H9 (cell line): ENCODE measurements around the gene FASTK. TPM values are rescaled to one million over a fixed set of nuclear protein-coding genes. Genes with fewer than 3 reads are reported as not detected.

Source experiments
- DNase-seq: peaks from one replicate; pipeline ENCODE4 v3.0.0-alpha.2; 2017
- H2AFZ ChIP-seq: one replicate; pipeline ENCODE4 v1.6.1; 2013; ENCODE audit warnings: mild to moderate bottlenecking, low read length, control low read depth, moderate library complexity
- H2AK5ac ChIP-seq: 2 replicates; pipeline ENCODE4 v1.6.1; 2013; ENCODE audit warnings: low read length, control low read depth, mixed read lengths; ENCODE audit not compliant: insufficient read length
- H2BK120ac ChIP-seq: one replicate; pipeline ENCODE4 v1.6.1; 2013; ENCODE audit warnings: low read depth, mild to moderate bottlenecking, low read length, control low read depth, inconsistent platforms; ENCODE audit not compliant: poor library complexity, severe bottlenecking
- H2BK12ac ChIP-seq: 2 replicates; pipeline ENCODE4 v1.6.1; 2013; ENCODE audit warnings: low read length, control low read depth, mixed read lengths, low read depth; ENCODE audit not compliant: insufficient read length
- H2BK15ac ChIP-seq: 2 replicates; pipeline ENCODE4 v1.6.1; 2013; ENCODE audit warnings: low read depth, low read length, control low read depth
- H2BK20ac ChIP-seq: one replicate; pipeline ENCODE4 v1.6.1; 2013; ENCODE audit warnings: low read depth, mild to moderate bottlenecking, low read length, control low read depth, inconsistent platforms; ENCODE audit not compliant: poor library complexity, severe bottlenecking
- H2BK5ac ChIP-seq: 2 replicates; pipeline ENCODE4 v1.6.1; 2013; ENCODE audit warnings: low read length, control low read depth, mixed read lengths; ENCODE audit not compliant: insufficient read length
- H3K14ac ChIP-seq: 2 replicates; pipeline ENCODE4 v1.6.1; 2013; ENCODE audit warnings: low read length, control low read depth; ENCODE audit not compliant: insufficient read depth
- H3K18ac ChIP-seq: 2 replicates; pipeline ENCODE4 v1.6.1; 2013; ENCODE audit warnings: low read depth, mild to moderate bottlenecking, mixed read lengths, low read length, control low read depth; ENCODE audit not compliant: insufficient read length
- H3K23ac ChIP-seq: 2 replicates; pipeline ENCODE4 v1.6.1; 2013; ENCODE audit warnings: low read length, control low read depth, mixed read lengths, low read depth; ENCODE audit not compliant: insufficient read length
- H3K23me2 ChIP-seq: 2 replicates; pipeline ENCODE4 v1.6.1; 2013; ENCODE audit warnings: low read depth, mild to moderate bottlenecking, mixed read lengths, low read length, control low read depth; ENCODE audit not compliant: insufficient read length, poor library complexity, severe bottlenecking
- H3K27ac ChIP-seq: 2 replicates; pipeline ENCODE4 v1.5.1; 2013; ENCODE audit warnings: low read length, control low read depth, mixed read lengths, low read depth; ENCODE audit not compliant: insufficient read length
- H3K27me3 ChIP-seq: 2 replicates; pipeline ENCODE4 v1.6.1; 2013; ENCODE audit warnings: low read length, control low read depth, inconsistent platforms; ENCODE audit not compliant: insufficient read depth
- H3K4ac ChIP-seq: 2 replicates; pipeline ENCODE4 v1.6.1; 2013; ENCODE audit warnings: low read depth, mild to moderate bottlenecking, control low read depth, inconsistent platforms, low read length, moderate library complexity
- H3K4me1 ChIP-seq: 2 replicates; pipeline ENCODE4 v1.6.1; 2013; ENCODE audit warnings: low read length, control low read depth, inconsistent platforms; ENCODE audit not compliant: insufficient read depth
- H3K4me2 ChIP-seq: 2 replicates; pipeline ENCODE4 v1.6.1; 2013; ENCODE audit warnings: low read length, control low read depth, mixed read lengths; ENCODE audit not compliant: insufficient read length, insufficient read depth
- H3K56ac ChIP-seq: 2 replicates; pipeline ENCODE4 v1.6.1; 2013; ENCODE audit warnings: low read depth, mild to moderate bottlenecking, mixed read lengths, low read length, control low read depth; ENCODE audit not compliant: insufficient read length
- H3K79me1 ChIP-seq: 2 replicates; pipeline ENCODE4 v1.6.1; 2013; ENCODE audit warnings: low read depth, mild to moderate bottlenecking, moderate library complexity, low read length, control low read depth, inconsistent platforms; ENCODE audit not compliant: insufficient read depth, poor library complexity, severe bottlenecking
- H3K79me2 ChIP-seq: 2 replicates; pipeline ENCODE4 v1.6.1; 2013; ENCODE audit warnings: low read length, control low read depth, inconsistent platforms; ENCODE audit not compliant: insufficient read depth
- H3K9ac ChIP-seq: 2 replicates; pipeline ENCODE4 v1.6.1; 2013; ENCODE audit warnings: low read length, control low read depth, mixed read lengths; ENCODE audit not compliant: insufficient read length; ENCODE audit errors: extremely low read depth
- H3K9me3 ChIP-seq: one replicate; pipeline ENCODE4 v1.6.1; 2013; ENCODE audit warnings: low read depth, low read length, inconsistent platforms; ENCODE audit not compliant: control insufficient read depth
- H3T11ph ChIP-seq: one replicate; pipeline ENCODE4 v1.6.1; 2013; ENCODE audit warnings: mild to moderate bottlenecking, low read length, control low read depth, inconsistent platforms
- H4K20me1 ChIP-seq: one replicate; pipeline ENCODE4 v1.6.1; 2013; ENCODE audit not compliant: control insufficient read depth, insufficient read length, insufficient read depth
- H4K5ac ChIP-seq: 2 replicates; pipeline ENCODE4 v1.6.1; 2013; ENCODE audit warnings: low read depth, mild to moderate bottlenecking, mixed read lengths, low read length, control low read depth; ENCODE audit not compliant: insufficient read length
- H4K8ac ChIP-seq: replicated peaks from 2 replicates; pipeline ENCODE4 v1.6.1; 2013; ENCODE audit warnings: low read length, control low read depth, mixed read lengths, low read depth; ENCODE audit not compliant: insufficient read length
- H4K91ac ChIP-seq: 2 replicates; pipeline ENCODE4 v1.6.1; 2013; ENCODE audit warnings: low read depth, mild to moderate bottlenecking, moderate library complexity, mixed read lengths, low read length, control low read depth; ENCODE audit not compliant: insufficient read length
- H3K27ac Mint-ChIP-seq, 3 experiments: 2 replicates in 2 of 3; 3 replicates in 1 of 3; pipeline ENCODE4 v1.8.0; 2020 to 2021; ENCODE audit warnings: mixed read lengths in 3 of 3, mild to moderate bottlenecking in 1 of 3, moderate library complexity in 1 of 3
- H3K27me3 Mint-ChIP-seq: 2 replicates; pipeline ENCODE4 v1.8.0; 2021; ENCODE audit warnings: low read depth, mild to moderate bottlenecking, moderate library complexity, mixed read lengths
- H3K36me3 Mint-ChIP-seq, 3 experiments: 2 replicates in 2 of 3; 3 replicates in 1 of 3; pipeline ENCODE4 v1.8.0; 2020 to 2021; ENCODE audit warnings: low read depth in 3 of 3, mixed read lengths in 3 of 3; ENCODE audit not compliant: insufficient read depth in 1 of 3
- H3K4me1 Mint-ChIP-seq, 2 experiments: 2 replicates each; pipeline ENCODE4 v1.8.0; 2020; ENCODE audit warnings: mixed read lengths in 2 of 2
- H3K4me3 Mint-ChIP-seq, 2 experiments: 2 replicates in 1 of 2; 3 replicates in 1 of 2; pipeline ENCODE4 v1.8.0; 2020 to 2021; ENCODE audit warnings: mild to moderate bottlenecking in 2 of 2, mixed read lengths in 2 of 2, moderate library complexity in 1 of 2
- H3K9me3 Mint-ChIP-seq, 2 experiments: 2 replicates in 1 of 2; 3 replicates in 1 of 2; pipeline ENCODE4 v1.8.0; 2020; ENCODE audit warnings: mild to moderate bottlenecking in 2 of 2, mixed read lengths in 2 of 2, moderate library complexity in 1 of 2
- CTCF ChIP-seq: fragments of 200-600 bp; sonication (generic); conservative IDR thresholded peaks from 3 replicates; pipeline ENCODE4 v1.8.0; 2021; ENCODE audit warnings: antibody characterized with exemption, mild to moderate bottlenecking
- WGBS: extraction: QIAGEN DNeasy Blood & Tissue Kit; methylation state at CpG from one replicate; pipeline ENCODE4 v1.1.7; 2013; ENCODE audit warnings: missing lambda C conversion rate, low lambda C conversion rate, mixed read lengths; ENCODE audit not compliant: insufficient read length; ENCODE audit errors: extremely low coverage; 5-methylcytosine and 5-hydroxymethylcytosine counted together
- total RNA-seq: library from RNA; stranded (reverse); gene quantifications from 2 replicates; pipeline ENCODE4 v1.2.1, GENCODE V29; 2021

The FASTK gene
- total RNA-seq, 1 experiment from 2014 or later: 57.8 TPM

- Histone ChIP-seq H2AK5ac (no peak overlapping the region), H2BK12ac (no peak overlapping the region), H3K79me2 (no peaks in the 10 kb centered on the region; the same call in 1 of the 2 replicates), H3K4ac (no peak overlapping the region), H3K14ac (no peak overlapping the region; the same call in 1 of the 2 replicates), H4K8ac (no peak overlapping the region), H2BK20ac (no peak overlapping the region), H3K23ac (no peak overlapping the region), H3K4me2 (peak overlapping the region; percentile 88), H3K27me3 (no peaks in the 10 kb centered on the region; the same call in 1 of the 2 replicates), H2BK5ac (no peak overlapping the region), H2AFZ (no peak overlapping the region), H3K9ac (no peak overlapping the region), H3K9me3 (no peaks in the 10 kb centered on the region), H4K20me1 (no peaks in the 10 kb centered on the region), H3T11ph (no peak overlapping the region), H4K91ac (no peak overlapping the region), H3K79me1 (no peaks in the 10 kb centered on the region), H3K18ac (no peak overlapping the region), H3K4me1 (peaks cover 2% of the 10 kb centered on the region; the same call in 1 of the 2 replicates), H4K5ac (no peak overlapping the region), H2BK15ac (no peak overlapping the region), H3K27ac (no peak overlapping the region), H3K56ac (no peak overlapping the region), H2BK120ac (no peak overlapping the region), H3K23me2 (peaks cover 13% of the 10 kb centered on the region)
- peaks cover 0 to 6% (median 5%) of the 10 kb centered on the region in 3 experiments; a peak in 5 of 7 replicates for H3K36me3 Mint-ChIP-seq
- H3K4me3 Mint-ChIP-seq: peak overlapping the region; percentile 86 to 87
- WGBS: no CpG with 5 or more reads among the region's 42 CpGs
- no peak for DNase-seq
- no peak for TF ChIP-seq CTCF
- peaks cover 8% of the 10 kb centered on the region for H3K27me3 Mint-ChIP-seq
- H3K9me3 Mint-ChIP-seq: no peaks in the 10 kb centered on the region; a peak in 1 of 5 replicates
- peaks cover 33 to 43% of the 10 kb centered on the region in 2 experiments for H3K4me1 Mint-ChIP-seq
- H3K27ac Mint-ChIP-seq: peak overlapping the region in 1 of 3 experiments; percentile 89; a peak in 1 of 7 replicates
Observed at GRCh38 chr7:151082141-151083070, 1.8 kb upstream of the FASTK start.
